Measurements from ENCODE around the gene SNTG2.

DNA sequence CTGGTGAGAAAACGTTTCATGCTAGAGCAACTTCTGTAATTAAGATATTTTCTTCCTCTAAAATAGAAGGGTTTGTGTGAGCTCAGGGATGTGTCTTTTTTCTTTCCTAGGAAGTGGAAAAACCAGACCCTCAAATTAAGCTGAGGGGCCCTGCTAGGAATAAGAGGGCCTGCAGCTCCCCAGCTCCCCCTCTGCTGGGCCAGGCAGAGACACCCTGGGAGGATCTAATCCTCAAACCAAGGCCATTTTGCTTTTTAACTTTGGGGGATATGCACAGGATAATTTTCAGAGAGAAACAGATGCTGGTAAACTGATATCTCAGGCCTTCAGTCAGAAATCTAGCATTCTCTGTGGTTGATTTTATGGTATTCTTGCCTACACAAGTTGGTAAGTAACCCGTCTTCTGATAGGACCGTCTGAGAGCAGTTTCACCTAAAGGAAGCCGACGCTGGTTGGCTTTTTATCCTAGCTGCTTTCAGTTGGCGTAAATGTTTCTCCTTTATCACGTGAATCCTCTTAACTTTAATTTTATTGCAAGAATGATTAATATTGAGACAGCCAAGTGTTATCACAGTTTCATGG, 34.8 kb downstream of the SNTG2 start:
- TF ChIP-seq DNMT1 (CRISPR knock-in tag; IDR thresholded peaks at IDR 0.05): no peak
- no peak for TF ChIP-seq ZNF317 (CRISPR knock-in tag; IDR thresholded peaks at IDR 0.05)
- TF ChIP-seq CEBPB (IDR thresholded peaks at IDR 0.05; ENCODE audit: borderline replicate concordance, low read depth, low read length): no peak
- TF ChIP-seq, protein P1, sequence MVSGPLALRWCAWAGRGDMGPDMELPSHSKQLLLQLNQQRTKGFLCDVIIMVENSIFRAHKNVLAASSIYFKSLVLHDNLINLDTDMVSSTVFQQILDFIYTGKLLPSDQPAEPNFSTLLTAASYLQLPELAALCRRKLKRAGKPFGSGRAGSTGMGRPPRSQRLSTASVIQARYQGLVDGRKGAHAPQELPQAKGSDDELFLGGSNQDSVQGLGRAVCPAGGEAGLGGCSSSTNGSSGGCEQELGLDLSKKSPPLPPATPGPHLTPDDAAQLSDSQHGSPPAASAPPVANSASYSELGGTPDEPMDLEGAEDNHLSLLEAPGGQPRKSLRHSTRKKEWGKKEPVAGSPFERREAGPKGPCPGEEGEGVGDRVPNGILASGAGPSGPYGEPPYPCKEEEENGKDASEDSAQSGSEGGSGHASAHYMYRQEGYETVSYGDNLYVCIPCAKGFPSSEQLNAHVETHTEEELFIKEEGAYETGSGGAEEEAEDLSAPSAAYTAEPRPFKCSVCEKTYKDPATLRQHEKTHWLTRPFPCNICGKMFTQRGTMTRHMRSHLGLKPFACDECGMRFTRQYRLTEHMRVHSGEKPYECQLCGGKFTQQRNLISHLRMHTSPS (CRISPR knock-in tag; IDR thresholded peaks at IDR 0.05; ENCODE audit: low read depth): no peak
- no peak for TF ChIP-seq ZNF263 (CRISPR knock-in tag; IDR thresholded peaks at IDR 0.05)
- TF ChIP-seq SRSF9 (IDR thresholded peaks at IDR 0.05; ENCODE audit: borderline replicate concordance, insufficient read depth, low read depth, low read length, poor library complexity, severe bottlenecking): no peak
- no peak for TF ChIP-seq ZNF577 (CRISPR knock-in tag; IDR thresholded peaks at IDR 0.05; ENCODE audit: borderline replicate concordance, low read depth)
- TF ChIP-seq, protein P2, sequence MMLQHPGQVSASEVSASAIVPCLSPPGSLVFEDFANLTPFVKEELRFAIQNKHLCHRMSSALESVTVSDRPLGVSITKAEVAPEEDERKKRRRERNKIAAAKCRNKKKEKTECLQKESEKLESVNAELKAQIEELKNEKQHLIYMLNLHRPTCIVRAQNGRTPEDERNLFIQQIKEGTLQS (CRISPR knock-in tag; IDR thresholded peaks at IDR 0.05): no peak
- no peak for TF ChIP-seq EHMT2 (IDR thresholded peaks at IDR 0.05; ENCODE audit: borderline replicate concordance, low read depth, low read length)
- no peak for TF ChIP-seq ZNF768 (CRISPR knock-in tag; IDR thresholded peaks at IDR 0.05)
- no peak for TF ChIP-seq ZNF329 (CRISPR knock-in tag; IDR thresholded peaks at IDR 0.05; ENCODE audit: low read depth)
- TF ChIP-seq MTA3 (CRISPR knock-in tag; IDR thresholded peaks at IDR 0.05): no peak
- no peak for TF ChIP-seq ZBTB7B (CRISPR knock-in tag; IDR thresholded peaks at IDR 0.05)
